Loucy (cell line): ENCODE measurements around the gene BCLAF3.

Experiments used
- H2AFZ ChIP-seq: fragments of 200-600 bp; sonication (generic); 2 replicates; pipeline ENCODE4 v1.6.0; 2016; ENCODE audit warnings: antibody characterized with exemption, mild to moderate bottlenecking, low read length, moderate library complexity
- H3F3A ChIP-seq: fragments of 200-600 bp; 2 replicates; pipeline ENCODE4 v1.6.0; 2016; ENCODE audit warnings: antibody characterized with exemption, low read depth, mild to moderate bottlenecking
- H3K27me3 ChIP-seq: fragments of 200-600 bp; sonication (generic); 2 replicates; pipeline ENCODE4 v1.6.1; 2014; ENCODE audit warnings: low read length, mild to moderate bottlenecking; ENCODE audit not compliant: insufficient read depth, poor library complexity, severe bottlenecking
- H3K36me3 ChIP-seq: fragments of 200-600 bp; sonication (generic); 2 replicates; pipeline ENCODE4 v1.6.1; 2016; ENCODE audit warnings: low read length; ENCODE audit not compliant: insufficient read depth
- H3K4me1 ChIP-seq: fragments of 200-600 bp; sonication (generic); 2 replicates; pipeline ENCODE4 v1.5.1; 2014; ENCODE audit warnings: low read length, mild to moderate bottlenecking; ENCODE audit not compliant: insufficient read depth, poor library complexity, severe bottlenecking
- H3K4me2 ChIP-seq: fragments of 200-600 bp; sonication (generic); 2 replicates; pipeline ENCODE4 v1.6.0; 2014; ENCODE audit warnings: antibody characterized with exemption, low read length, low read depth, mild to moderate bottlenecking; ENCODE audit not compliant: poor library complexity, severe bottlenecking
- H3K4me3 ChIP-seq: fragments of 200-600 bp; sonication (generic); 2 replicates; pipeline ENCODE4 v1.5.1; 2014; ENCODE audit warnings: low read length, mild to moderate bottlenecking, mixed read lengths; ENCODE audit not compliant: poor library complexity, severe bottlenecking
- H3K79me2 ChIP-seq: fragments of 200-600 bp; sonication (generic); 2 replicates; pipeline ENCODE4 v1.6.1; 2014; ENCODE audit warnings: low read length; ENCODE audit not compliant: insufficient read depth
- H3K9ac ChIP-seq: fragments of 200-600 bp; sonication (generic); 2 replicates; pipeline ENCODE4 v1.6.0; 2014; ENCODE audit warnings: mild to moderate bottlenecking, low read depth, low read length, moderate library complexity; ENCODE audit not compliant: poor library complexity, severe bottlenecking
- H3K9me2 ChIP-seq: fragments of 200-600 bp; sonication (generic); replicated peaks from 2 replicates; pipeline ENCODE4 v1.6.1; 2016; ENCODE audit warnings: low read depth, low read length, mixed read lengths
- H3K9me3 ChIP-seq: fragments of 200-600 bp; sonication (generic); 2 replicates; pipeline ENCODE4 v1.6.1; 2014; ENCODE audit warnings: mild to moderate bottlenecking, antibody characterized with exemption, low read length, low read depth; ENCODE audit not compliant: insufficient read depth
- H4K20me1 ChIP-seq: fragments of 200-600 bp; sonication (generic); 2 replicates; pipeline ENCODE4 v1.6.0; 2014; ENCODE audit warnings: antibody characterized with exemption, low read length, mild to moderate bottlenecking; ENCODE audit not compliant: insufficient read depth, poor library complexity, severe bottlenecking
- CTCF ChIP-seq: fragments of 200-600 bp; sonication (generic); conservative IDR thresholded peaks from 2 replicates; pipeline ENCODE4 v1.5.1; 2014; ENCODE audit warnings: mild to moderate bottlenecking, antibody characterized with exemption, low read length
- EZH2phosphoT487 ChIP-seq: fragments of 200-600 bp; IDR thresholded peaks from 2 replicates; pipeline ENCODE4 v1.6.1; 2018; ENCODE audit warnings: antibody characterized with exemption, mild to moderate bottlenecking, moderate library complexity, borderline replicate concordance

The BCLAF3 gene

GRCh38 chrX:19972984-19973383, 17.9 kb downstream of the BCLAF3 start:
- Histone ChIP-seq H3K9ac (no peak overlapping the region), H3F3A (no peaks in the 10 kb centered on the region), H3K79me2 (peaks cover 23% of the 10 kb centered on the region; the same call in 1 of the 2 replicates), H2AFZ (no peak overlapping the region), H3K36me3 (no peaks in the 10 kb centered on the region), H3K4me1 (no peaks in the 10 kb centered on the region), H3K9me2 (no peaks in the 10 kb centered on the region), H3K4me2 (no peak overlapping the region), H3K27me3 (no peaks in the 10 kb centered on the region), H3K4me3 (no peak overlapping the region), H4K20me1 (no peaks in the 10 kb centered on the region), H3K9me3 (no peaks in the 10 kb centered on the region; the same call in 1 of the 2 replicates)
- no peak for TF ChIP-seq EZH2phosphoT487
- no peak for TF ChIP-seq CTCF

- Histone ChIP-seq H3K27me3 (no peaks in the 10 kb centered on the region), H3F3A (no peaks in the 10 kb centered on the region), H3K9me3 (no peaks in the 10 kb centered on the region), H3K36me3 (peaks cover 23% of the 10 kb centered on the region; the same call in 1 of the 2 replicates), H2AFZ (no peak overlapping the region), H3K4me1 (no peaks in the 10 kb centered on the region), H3K79me2 (no peaks in the 10 kb centered on the region), H3K9ac (no peak overlapping the region), H3K9me2 (no peaks in the 10 kb centered on the region), H3K4me2 (no peak overlapping the region), H3K4me3 (no peak overlapping the region), H4K20me1 (no peaks in the 10 kb centered on the region)
- TF ChIP-seq EZH2phosphoT487 (no peak), CTCF (no peak)
These were observed 22.6 kb downstream of the BCLAF3 start for GRCh38 chrX:19968276-19968675.

GRCh38 chrX:19966056-19966455, 24.8 kb downstream of the BCLAF3 start:
- Histone ChIP-seq H3K9me2 (no peaks in the 10 kb centered on the region), H3K36me3 (peaks cover 27% of the 10 kb centered on the region; the same call in 1 of the 2 replicates), H3K27me3 (no peaks in the 10 kb centered on the region), H3K79me2 (no peaks in the 10 kb centered on the region), H2AFZ (no peak overlapping the region), H3K4me3 (no peak overlapping the region), H4K20me1 (no peaks in the 10 kb centered on the region), H3K4me2 (no peak overlapping the region), H3F3A (no peaks in the 10 kb centered on the region), H3K9ac (no peak overlapping the region), H3K9me3 (no peaks in the 10 kb centered on the region), H3K4me1 (no peaks in the 10 kb centered on the region)
- TF ChIP-seq CTCF (no peak), EZH2phosphoT487 (no peak)
